ENCODE measurements around the gene KDELR3.
A peak's percentile ranks its signal among the peaks of the same experiment; 100 is the strongest.

Gene KDELR3

GRCh38 chr22:38484244-38484643 lies 16.3 kb downstream of the KDELR3 start:
- DNase-seq, result no peak

- no peak for DNase-seq
Observed at GRCh38 chr22:38485783-38486182, 17.9 kb downstream of the KDELR3 start.

DNA sequence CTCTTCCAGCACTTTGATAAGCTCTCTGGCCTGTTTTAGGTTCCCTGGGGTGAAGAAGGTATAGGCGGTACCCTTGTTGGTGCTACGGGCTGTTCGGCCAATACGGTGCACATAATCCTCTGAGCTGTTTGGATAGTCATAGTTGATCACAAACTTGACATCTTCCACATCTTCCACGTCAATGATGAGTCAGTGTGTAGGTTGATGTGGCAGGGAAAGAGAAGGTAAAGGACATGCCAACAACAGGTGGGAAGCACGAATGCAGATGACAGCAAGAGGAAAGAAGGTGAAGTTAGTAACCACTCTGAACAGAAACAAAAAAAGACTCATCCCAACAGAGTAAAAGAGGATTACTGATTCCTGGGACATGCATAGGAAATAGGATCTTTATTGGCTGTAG lies 20.1 kb downstream of the KDELR3 start:
- DNase-seq, result no peak

DNA sequence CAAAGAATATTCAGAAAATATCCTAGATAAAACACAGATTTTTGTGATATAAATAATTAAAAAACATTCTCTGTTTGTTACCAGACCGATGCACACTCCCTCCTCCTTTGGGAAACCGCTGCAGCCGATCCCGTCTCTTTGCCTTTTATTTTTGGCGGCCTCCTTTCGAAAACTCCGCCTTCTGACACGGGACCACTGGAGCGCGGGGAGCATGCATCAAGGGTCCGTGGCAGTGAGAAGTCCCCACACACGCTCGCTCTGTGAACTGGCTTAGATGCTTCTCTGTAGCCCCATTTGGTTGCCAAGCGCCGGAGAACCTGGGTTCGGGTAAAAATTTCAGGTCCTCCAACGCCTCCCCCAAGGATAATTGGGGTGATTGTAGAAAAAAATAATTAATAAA lies 21.2 kb downstream of the KDELR3 start:
- DNase-seq, result no peak

DNA sequence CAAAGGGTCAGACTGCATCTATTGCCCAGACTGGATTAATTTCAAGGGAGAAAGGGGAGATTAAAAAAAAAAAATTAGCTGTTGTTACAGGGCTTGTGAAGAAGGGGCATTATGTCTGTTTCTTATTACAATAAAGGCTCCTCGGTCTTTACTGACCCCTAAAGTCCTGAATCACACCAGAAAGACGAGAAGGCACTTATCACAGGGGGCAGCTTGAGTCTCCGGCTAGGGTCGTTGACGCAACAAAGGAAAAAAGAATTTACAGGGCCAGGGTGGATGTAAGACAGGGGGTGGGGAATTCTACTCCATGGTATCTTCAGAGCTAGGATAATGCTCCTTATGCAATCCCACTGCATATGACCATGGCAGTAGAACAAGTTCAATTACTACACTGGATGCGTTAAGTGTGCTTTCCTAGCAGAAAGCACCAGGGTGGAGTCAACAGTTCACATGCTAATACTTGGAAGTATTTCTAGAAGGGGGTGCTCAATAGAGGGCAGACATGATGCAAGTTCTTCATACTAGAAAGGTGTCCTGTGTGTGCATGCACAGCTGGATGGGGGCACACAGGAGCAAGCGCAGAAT lies 21.8 kb downstream of the KDELR3 start:
- DNase-seq, result no peak

DNA sequence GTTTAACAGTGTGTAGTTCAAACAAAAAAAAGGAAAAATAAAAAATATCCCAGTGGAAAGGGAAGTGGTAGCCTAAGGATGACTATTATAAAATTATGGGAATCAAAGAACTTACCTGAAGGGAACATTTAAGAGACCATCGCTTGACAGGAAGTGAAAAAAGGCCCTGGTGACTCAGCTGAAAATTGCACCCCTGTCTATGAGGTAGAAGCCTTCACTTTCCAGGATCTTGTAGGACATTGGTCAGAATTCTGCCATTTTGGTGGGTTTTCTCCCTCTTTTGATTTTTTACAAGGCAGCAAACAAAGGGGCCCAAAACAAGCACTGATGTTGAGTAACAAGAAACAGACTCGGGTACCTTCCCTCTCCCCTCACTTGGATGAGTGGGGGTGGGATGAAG lies 22.6 kb downstream of the KDELR3 start:
- DNase-seq, result no peak

- no peak for DNase-seq
Observed at GRCh38 chr22:38490915-38491314, 23.0 kb downstream of the KDELR3 start.

- DNase-seq, result no peak
Observed at GRCh38 chr22:38491707-38492348, 23.9 kb downstream of the KDELR3 start.

GRCh38 chr22:38494498-38494897 lies 26.6 kb downstream of the KDELR3 start:
- no peak for DNase-seq

DNA sequence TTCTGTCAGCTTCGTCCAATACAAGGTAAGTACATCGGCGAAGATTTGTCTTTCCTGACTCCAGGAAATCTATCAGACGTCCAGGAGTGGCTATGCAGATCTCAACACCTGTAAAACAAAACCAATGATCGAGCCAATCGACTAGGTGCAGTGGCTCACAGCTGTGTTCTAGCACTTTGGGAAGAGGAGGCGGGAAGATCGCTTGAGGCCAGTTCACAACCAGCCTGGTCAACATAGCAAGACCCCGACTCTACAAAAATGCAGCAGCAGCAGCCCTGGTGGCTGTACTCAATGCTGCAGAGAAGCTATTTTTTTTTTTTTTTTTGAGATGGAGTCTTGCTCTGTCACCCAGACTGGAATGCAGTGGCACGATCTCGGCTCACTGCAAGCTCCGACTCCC lies 27.0 kb downstream of the KDELR3 start:
- no peak for DNase-seq

- no peak for DNase-seq
Observed at GRCh38 chr22:38497869-38498268, 30.0 kb downstream of the KDELR3 start.

- no peak for DNase-seq
Observed at GRCh38 chr22:38501797-38502672, 34.1 kb downstream of the KDELR3 start.

DNA sequence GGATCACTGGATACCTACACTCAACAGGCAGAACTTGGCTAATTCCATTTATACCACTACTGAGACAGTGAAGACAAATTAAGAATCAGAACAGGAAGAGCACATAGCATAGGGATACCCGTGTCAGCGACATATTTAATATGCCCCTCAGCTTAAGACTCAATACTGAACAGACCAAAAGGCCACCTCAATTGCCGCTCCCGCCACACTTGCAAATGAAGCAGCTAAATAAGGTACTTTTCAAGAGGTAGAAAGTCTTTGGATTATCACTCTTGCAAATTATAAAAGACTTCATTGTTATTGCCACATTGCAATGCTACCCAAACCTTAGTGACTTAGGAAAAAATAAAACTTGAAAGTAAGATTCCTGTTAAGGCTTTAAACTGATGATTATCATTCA lies 35.1 kb downstream of the KDELR3 start:
- DNase-seq, result no peak

DNA sequence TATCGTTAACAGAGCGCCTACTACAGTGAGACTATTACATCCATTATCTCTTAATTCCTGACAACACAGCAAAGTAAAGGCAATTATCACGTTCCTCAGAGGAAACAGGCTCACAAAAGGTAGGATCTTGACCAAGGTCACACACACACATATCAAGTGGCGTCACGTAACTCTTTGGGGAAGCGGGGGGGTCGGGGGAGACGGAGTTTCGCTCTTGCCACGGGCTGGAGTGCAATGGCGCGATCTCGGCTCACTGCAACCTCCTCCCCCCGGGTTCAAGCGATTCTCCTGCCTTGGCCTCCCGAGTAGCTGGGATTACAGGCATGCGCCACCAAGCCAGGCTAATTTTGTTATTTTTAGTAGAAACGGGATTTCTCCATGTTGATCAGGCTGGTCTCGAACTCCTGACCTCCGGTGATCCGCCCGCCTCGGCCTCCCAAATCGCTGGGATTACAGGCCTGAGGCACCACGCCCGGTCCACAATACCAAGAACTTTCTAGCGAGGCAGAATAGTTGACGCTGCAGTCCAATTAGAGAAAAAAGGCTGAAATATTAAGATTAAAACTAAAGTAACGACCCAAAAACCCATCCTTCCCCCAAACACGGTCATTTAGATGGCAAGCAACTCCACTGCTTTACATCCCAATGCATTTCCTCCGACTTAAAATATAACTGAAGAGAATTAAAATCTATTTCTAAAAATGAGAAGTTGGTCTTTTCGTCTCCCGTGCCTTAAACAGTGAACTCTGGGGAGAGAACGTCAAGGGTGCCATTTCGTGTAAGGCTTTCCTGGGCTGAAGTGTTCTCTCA lies 37.0 kb downstream of the KDELR3 start:
- no peak for DNase-seq

DNA sequence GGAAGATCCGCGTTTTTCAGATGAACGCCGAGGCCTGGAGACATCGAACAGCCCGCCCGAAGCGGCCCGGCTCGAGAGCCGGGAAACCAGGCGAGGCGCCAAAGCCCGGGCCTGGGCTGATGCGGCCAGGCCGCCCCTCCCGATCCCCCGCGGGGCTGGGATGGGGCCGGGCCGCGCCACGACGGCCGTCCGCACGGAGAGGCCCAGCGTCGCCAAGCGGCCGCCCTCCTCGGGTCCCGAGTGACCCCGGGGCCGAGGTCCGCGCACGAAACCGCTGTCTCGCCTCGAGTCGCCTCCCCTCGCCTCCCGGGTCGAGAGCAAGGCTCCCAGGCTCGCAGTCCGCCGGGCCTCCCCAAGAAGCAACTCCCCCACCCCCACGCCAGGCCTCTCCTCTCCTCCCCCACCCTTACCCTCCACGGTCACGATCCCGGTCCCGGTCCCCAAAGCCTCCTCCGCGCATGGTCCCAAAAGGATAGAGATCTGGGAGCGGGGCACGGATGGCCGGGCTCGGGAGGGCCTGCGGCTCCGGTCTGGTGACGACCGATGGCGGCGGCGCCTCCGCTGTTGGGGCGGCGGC lies 37.7 kb downstream of the KDELR3 start:
- no peak for DNase-seq

DNA sequence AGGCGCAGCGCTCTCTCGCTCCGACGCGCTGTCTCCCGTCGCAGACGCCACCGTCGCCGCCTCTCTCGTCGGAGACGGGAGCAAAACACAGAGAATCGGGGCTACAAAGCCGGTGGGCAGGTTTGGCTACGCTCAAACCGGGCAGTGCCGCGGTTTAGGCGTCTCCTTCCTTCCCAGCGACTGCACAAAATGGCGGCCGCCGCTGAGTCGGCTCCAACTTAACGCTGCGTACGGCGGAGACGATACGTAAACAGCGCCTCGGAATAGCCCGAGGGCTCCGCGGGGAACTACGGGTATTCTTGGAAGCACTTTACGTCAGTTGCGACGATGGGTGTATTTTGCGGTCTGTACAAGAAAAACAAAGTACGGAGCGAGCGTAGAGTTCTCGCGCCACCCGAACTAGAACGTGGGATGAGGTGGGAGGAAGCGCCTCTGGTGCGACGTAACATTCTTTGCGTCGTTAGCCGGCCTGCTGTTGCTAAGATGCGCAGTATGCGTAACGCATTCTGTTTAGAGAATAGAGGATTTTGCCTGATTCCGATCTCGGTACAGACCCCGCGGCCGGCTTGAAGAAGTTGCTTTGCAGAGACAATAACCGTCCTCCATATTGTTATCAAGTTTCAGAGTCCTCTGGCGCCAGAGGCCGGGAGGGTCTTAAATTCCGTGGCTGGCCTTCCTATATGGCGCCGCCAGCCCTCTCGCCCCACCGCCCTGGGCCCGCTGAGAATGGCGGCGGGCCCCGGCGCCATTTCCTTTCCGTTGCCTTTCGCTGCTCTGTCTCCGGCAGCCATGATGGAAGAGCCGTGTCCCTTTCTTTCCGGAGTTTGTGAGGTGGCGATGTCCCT lies 38.4 kb downstream of the KDELR3 start, which contains the start of gene DDX17:
Gene DDX17 (minus strand): TSS at position 194 of the 845 bp plus-strand sequence.
- peak; percentile 90 for DNase-seq

GRCh38 chr22:38510416-38510970 lies 42.6 kb downstream of the KDELR3 start:
- DNase-seq, result no peak

DNA sequence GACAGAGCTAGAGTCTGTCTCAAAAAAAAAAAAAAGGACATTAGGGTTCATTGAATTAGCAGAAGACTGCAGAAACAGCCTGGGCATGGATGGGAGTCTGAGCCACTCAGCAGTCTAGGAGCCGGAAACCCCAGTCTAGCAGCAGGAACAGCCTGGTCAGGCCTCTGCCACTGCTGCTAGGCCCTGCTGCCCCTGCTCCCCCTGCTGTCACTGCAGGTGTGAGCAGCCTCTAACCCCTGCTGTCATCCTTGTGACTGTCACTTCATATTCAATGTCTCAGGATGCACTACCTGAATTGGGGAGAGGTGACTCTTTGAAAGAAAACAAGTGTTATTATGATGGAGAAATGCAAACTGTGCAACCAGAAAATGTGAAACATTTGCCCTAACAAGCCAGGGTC lies 45.2 kb downstream of the KDELR3 start:
- no peak for DNase-seq

- DNase-seq, result no peak
Observed at GRCh38 chr22:38518620-38519019, 50.7 kb downstream of the KDELR3 start.

- DNase-seq, result no peak
Observed at GRCh38 chr22:38519453-38520250, 51.8 kb downstream of the KDELR3 start.

GRCh38 chr22:38523029-38523428 lies 55.1 kb downstream of the KDELR3 start:
- DNase-seq, result no peak

Measured in NCI-H526 treated with DMSO at 0.1 percent for 48 hours (cell line).